Left lung (tissue), 10 donors: ENCODE data around the gene EPHB2. TPM values are rescaled to one million over a fixed set of nuclear protein-coding genes. Genes with fewer than 3 reads are reported as not detected.

Source experiments
- ATAC-seq: fragments of 200-7000 bp; cut with Tn5 transposase; one replicate; pipeline ENCODE4 v1.9.1; 2020; ENCODE audit warnings: moderate library complexity
- DNase-seq, 4 donors: peaks; one replicate each; pipeline ENCODE4 v3.0.0-alpha.2; 2013 to 2020
- H3K27ac ChIP-seq, 2 donors: fragments of 200-600 bp; sonication (generic) in 1 of 2; one replicate each; pipeline versions ENCODE4 v1.5.0 to v1.8.0; 2020 to 2021
- H3K27me3 ChIP-seq, 2 donors: fragments of 200-600 bp; sonication (generic) in 1 of 2; one replicate each; pipeline versions ENCODE4 v1.5.0 to v1.8.0; 2020 to 2021
- H3K36me3 ChIP-seq, 2 donors: fragments of 200-600 bp; sonication (generic) in 1 of 2; one replicate each; pipeline versions ENCODE4 v1.5.0 to v1.8.0; 2020 to 2021
- H3K4me1 ChIP-seq, 2 donors: fragments of 200-600 bp; one replicate each; pipeline ENCODE4 v1.8.0; 2021
- H3K4me3 ChIP-seq, 2 donors: fragments of 200-600 bp; sonication (generic) in 1 of 2; one replicate each; pipeline versions ENCODE4 v1.5.0 to v1.8.0; 2020 to 2021; ENCODE audit warnings: mild to moderate bottlenecking in 1 of 2
- H3K9me3 ChIP-seq, 2 donors: fragments of 200-600 bp; sonication (generic) in 1 of 2; one replicate each; pipeline versions ENCODE4 v1.5.0 to v1.8.0; 2020 to 2021
- intact Hi-C, 2 donors: fragments of 100-400 bp; cut with DNase I; formaldehyde crosslinking; loops; one replicate each; pipeline versions ENCODE4 v1.11.2 to v1.14.2; 2022
- polyA plus RNA-seq, 6 donors: library from polyadenylated mRNA; unstranded; fragments of 120-200 nt; gene quantifications; one replicate each; pipeline ENCODE4 v1.2.1, GENCODE V29; 2013; ENCODE audit not compliant: insufficient read length in 6 of 6
- total RNA-seq, 2 donors: library from RNA; stranded (reverse); fragmentation: NEBNext Ultra II Directional; extraction: Animal tissue kit (Norgen Biotek cat#: 25700); gene quantifications; one replicate each; pipeline ENCODE4 v1.2.1, GENCODE V29; 2021
- TF ChIP-seq, protein P1 (sequence below), 2 donors: fragments of 200-600 bp; sonication (generic) in 1 of 2; IDR thresholded peaks; one replicate each; pipeline versions ENCODE4 v1.5.0 to v1.8.0; 2021; ENCODE audit warnings: antibody characterized with exemption in 2 of 2
- donor health status: DM: no; HTN: yes; CAD: no.
- donor health status: DM: no; HTN: no; CAD: no.

The EPHB2 gene
- total and polyA plus RNA-seq, 8 donors, result 11.3 to 21.0 (median 17.2) TPM

DNA sequence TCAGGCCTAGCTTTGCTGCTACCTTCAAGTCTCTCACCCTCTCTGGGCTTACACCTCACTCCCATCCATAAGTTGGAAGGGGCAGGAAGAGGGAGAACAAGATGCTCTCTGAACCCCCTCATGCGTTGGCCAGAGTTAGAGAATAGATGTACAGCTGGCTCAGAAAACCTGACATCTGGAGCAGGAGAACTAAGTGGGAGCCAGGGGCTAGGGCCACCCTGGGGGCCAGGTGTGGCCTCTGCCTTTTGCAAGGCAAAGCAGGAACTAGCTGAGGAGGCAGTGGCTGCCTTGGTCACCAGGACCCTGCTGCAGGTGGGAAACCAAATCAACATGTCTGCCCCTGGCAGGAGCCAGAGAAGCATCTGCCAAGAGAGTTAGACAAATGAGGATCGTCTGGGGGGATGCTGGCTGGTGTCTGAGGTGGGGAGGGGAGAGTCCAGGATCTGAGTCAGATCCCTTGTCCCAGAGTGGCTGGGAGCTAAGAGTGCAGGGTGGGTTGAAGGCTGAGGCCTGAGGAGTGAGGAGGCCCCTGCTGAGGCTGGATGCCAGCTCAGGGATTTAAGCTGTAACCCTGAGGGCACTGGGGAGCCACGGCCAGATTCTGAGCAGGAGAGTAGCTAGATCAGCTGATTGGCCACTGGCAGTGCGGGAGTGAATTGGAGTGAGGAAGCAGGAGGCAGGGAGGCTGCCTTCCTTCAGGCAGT is 115.0 kb downstream of the EPHB2 start:
- ATAC-seq, result no peak
- H3K4me1 ChIP-seq, result peaks cover 0 to 11% of the 10 kb centered on the region in 2 donors
- no peak overlapping the region for H3K27ac ChIP-seq
- TF ChIP-seq, protein P1, sequence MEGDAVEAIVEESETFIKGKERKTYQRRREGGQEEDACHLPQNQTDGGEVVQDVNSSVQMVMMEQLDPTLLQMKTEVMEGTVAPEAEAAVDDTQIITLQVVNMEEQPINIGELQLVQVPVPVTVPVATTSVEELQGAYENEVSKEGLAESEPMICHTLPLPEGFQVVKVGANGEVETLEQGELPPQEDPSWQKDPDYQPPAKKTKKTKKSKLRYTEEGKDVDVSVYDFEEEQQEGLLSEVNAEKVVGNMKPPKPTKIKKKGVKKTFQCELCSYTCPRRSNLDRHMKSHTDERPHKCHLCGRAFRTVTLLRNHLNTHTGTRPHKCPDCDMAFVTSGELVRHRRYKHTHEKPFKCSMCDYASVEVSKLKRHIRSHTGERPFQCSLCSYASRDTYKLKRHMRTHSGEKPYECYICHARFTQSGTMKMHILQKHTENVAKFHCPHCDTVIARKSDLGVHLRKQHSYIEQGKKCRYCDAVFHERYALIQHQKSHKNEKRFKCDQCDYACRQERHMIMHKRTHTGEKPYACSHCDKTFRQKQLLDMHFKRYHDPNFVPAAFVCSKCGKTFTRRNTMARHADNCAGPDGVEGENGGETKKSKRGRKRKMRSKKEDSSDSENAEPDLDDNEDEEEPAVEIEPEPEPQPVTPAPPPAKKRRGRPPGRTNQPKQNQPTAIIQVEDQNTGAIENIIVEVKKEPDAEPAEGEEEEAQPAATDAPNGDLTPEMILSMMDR (IDR thresholded peaks at IDR 0.05), result no peak
- H3K4me3 ChIP-seq, result no peak overlapping the region
- H3K27me3 ChIP-seq, result peaks cover 0 to 7% of the 10 kb centered on the region in 2 donors
- H3K36me3 ChIP-seq, result no peaks in the 10 kb centered on the region
- no peaks in the 10 kb centered on the region for H3K9me3 ChIP-seq
- DNase-seq, result no peak
- intact Hi-C loops, result no loop called here

DNA sequence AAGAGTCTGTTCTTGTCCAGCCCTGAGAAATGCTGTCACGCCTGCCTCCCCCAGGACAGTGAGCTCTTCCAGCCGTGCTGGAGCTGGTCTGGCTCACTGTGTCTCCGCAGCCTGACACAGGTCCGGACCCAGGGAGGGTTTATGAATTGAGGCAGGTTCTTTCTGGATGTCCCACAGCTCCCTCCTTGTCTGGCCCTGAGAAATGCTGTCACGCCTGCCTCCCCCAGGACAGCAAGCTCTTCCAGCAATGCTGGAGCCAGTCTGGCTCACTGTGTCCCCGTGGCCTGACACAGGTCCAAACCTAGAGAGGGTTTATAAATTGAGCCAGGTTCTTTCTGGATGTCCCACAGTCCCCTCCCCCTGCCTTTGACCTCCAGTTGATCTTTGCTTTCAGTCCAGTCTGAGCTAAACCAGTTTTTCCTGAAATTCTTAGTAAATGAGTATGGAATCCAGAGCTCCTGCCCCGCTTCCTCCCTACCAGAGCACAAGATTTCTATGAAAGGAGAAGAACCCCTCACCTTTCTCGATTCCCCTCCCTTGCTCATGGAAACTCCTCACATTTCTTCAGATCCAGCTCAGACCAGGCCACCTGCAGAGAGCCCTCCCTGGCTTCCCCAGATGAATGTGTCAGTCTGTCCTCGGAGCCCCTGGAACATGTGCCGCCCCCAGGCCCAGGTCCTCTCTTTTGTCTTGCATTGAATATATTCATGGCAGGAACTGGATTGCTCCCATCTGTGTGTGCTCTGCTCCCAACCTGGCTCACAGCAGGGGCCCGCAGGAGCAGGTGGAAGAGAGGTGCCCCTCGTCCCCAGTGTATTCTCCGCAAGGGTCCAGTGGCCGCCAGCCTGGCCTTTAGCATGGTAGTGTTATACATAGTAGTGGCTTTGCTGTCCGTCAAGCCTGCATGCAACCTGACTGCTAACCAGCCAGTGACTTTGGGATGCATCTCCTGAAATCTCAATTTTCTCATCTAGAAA is 116.3 kb downstream of the EPHB2 start:
- intact Hi-C loops, result no loop called here
- ATAC-seq, result peak; percentile 80

DNA sequence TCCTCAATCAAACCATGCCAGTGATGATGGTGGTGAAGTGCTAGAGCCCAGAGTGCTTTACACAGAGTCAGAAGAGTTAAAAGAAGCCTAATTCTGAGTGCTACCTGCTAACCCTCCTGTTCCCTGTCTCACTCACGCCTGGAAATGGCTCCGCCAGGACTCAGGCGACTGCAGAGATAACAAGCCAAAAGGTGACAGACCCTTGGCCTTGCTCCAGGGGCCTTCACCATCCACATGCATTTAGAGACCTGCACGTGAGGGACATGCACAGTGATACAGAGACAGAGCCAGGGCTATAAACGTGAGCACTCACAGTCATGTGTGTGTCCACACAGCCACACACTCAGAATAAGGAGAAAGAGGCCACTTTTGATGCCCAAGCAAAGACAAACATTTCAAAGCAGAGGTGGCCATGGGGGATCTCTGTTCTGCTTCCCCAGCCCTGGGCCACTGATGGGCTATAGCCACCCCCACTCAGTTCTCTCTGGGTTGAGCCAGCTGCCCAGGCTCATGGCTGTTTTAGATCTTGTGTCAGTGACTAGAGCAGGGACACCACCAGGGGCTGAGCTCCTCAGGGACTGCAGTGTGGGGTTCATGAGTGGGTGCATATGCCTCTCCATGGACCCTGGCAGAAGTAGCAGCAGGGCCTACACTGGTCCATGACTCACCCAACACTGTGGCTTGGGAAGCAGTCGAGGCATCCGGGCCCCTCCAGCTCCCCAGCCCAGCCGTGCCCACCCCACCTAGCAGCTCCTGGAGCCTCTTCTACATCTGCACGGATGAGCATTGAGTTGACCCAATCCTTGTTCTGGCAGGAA is 117.2 kb downstream of the EPHB2 start:
- peaks cover 0 to 7% of the 10 kb centered on the region in 2 donors for H3K27me3 ChIP-seq
- TF ChIP-seq, protein P1 (IDR thresholded peaks at IDR 0.05), result no peak
- H3K4me3 ChIP-seq, result no peak overlapping the region
- no peak overlapping the region for H3K27ac ChIP-seq
- H3K36me3 ChIP-seq, result no peaks in the 10 kb centered on the region
- H3K9me3 ChIP-seq, result no peaks in the 10 kb centered on the region
- DNase-seq (no peak), ATAC-seq (no peak)
- H3K4me1 ChIP-seq, result peaks cover 0 to 11% of the 10 kb centered on the region in 2 donors
- intact Hi-C loops, result no loop called here

More for the DNA sequence above, 116.3 kb downstream of the EPHB2 start:
- Histone ChIP-seq H3K4me3 (no peak overlapping the region), H3K9me3 (no peaks in the 10 kb centered on the region), H3K27me3 (peaks cover 0 to 7% of the 10 kb centered on the region in 2 donors), H3K27ac (no peak overlapping the region), H3K36me3 (no peaks in the 10 kb centered on the region), H3K4me1 (peaks cover 0 to 11% of the 10 kb centered on the region in 2 donors)
- TF ChIP-seq, protein P1 (IDR thresholded peaks at IDR 0.05), result no peak
- DNase-seq, result peak in 2 of 4 donors; percentile 55 to 80

DNA sequence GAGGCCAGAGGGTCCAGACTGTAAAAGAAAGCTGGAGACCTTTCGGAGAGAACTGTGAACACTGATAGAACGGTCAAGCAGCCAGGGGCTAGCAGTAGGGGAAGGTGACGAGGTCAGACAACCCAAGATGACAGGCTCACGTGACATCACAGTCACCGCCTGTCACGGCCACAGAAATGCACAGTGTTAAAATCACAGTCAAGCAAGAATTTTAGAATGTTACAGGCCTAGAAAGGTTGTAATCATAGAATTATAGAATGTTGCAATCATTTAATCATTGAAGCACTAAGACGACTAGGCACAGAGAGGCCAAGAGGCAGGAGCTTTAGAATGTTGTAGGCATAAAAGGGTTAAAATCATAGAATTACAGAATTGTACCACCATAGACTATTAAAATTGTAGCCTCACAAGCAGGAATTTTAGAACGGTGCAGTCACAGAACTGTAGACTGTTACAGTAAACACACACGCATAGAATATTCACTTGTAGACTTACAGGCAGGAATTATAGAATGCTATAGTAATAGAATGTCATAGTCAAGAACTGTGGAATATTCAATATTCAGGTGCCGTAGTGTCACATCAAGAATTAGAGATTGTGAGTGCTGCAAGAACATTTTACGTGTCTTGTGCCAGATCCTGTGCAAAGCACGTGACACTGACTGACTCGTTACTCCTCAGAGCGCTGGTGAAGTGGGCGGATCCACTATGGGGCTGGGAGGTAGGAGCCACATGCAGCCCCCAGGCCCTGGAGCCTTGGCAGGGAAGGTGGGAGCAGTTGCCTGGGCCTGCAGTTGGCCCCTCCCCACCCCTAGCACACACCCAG is 118.1 kb downstream of the EPHB2 start:
- intact Hi-C loops, result no loop called here
- TF ChIP-seq, protein P1 (IDR thresholded peaks at IDR 0.05), result no peak
- Histone ChIP-seq H3K4me1 (peaks cover 0 to 11% of the 10 kb centered on the region in 2 donors), H3K9me3 (no peaks in the 10 kb centered on the region), H3K27ac (no peak overlapping the region), H3K4me3 (no peak overlapping the region), H3K27me3 (peaks cover 0 to 7% of the 10 kb centered on the region in 2 donors), H3K36me3 (no peaks in the 10 kb centered on the region)
- DNase-seq (no peak), ATAC-seq (no peak)
